ENCODE measurements around the gene PXYLP1. TPM values are rescaled to one million over a fixed set of nuclear protein-coding genes. Genes with fewer than 3 reads are reported as not detected.
"Not testable (repeated sequence)": the region's sequence is repeated elsewhere in the genome, so short reads cannot be mapped to it uniquely, and the experiment has no call there.

The PXYLP1 gene
- total RNA-seq, 2 donors from 2014 or later = 12.0 to 15.3 TPM

DNA sequence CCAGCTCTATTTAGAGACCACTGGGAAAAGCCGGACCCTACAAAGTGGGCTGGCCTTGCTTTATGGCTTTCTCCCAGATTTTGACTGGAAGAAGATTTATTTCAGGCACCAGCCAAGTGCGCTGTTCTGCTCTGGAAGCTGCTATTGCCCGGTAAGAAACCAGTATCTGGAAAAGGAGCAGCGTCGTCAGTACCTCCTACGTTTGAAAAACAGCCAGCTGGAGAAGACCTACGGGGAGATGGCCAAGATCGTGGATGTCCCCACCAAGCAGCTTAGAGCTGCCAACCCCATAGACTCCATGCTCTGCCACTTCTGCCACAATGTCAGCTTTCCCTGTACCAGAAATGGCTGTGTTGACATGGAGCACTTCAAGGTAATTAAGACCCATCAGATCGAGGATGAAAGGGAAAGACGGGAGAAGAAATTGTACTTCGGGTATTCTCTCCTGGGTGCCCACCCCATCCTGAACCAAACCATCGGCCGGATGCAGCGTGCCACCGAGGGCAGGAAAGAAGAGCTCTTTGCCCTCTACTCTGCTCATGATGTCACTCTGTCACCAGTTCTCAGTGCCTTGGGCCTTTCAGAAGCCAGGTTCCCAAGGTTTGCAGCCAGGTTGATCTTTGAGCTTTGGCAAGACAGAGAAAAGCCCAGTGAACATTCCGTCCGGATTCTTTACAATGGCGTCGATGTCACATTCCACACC, 60.9 kb downstream of the PXYLP1 start:
- H3K36me3 ChIP-seq = no peaks in the 10 kb centered on the region
- no peaks in the 10 kb centered on the region for H3K27me3 ChIP-seq (replicated peaks; ENCODE audit: insufficient read depth)
- H3K27ac ChIP-seq = no peak overlapping the region
- WGBS = 82% methylated on average over 19 of the region's 19 CpGs
- intact Hi-C loops (cut with DNase I) = no loop called here
- H3K4me1 ChIP-seq (replicated peaks) = no peaks in the 10 kb centered on the region
- no peak for TF ChIP-seq POLR2A (IDR thresholded peaks at IDR 0.05)
- TF ChIP-seq, protein P1, sequence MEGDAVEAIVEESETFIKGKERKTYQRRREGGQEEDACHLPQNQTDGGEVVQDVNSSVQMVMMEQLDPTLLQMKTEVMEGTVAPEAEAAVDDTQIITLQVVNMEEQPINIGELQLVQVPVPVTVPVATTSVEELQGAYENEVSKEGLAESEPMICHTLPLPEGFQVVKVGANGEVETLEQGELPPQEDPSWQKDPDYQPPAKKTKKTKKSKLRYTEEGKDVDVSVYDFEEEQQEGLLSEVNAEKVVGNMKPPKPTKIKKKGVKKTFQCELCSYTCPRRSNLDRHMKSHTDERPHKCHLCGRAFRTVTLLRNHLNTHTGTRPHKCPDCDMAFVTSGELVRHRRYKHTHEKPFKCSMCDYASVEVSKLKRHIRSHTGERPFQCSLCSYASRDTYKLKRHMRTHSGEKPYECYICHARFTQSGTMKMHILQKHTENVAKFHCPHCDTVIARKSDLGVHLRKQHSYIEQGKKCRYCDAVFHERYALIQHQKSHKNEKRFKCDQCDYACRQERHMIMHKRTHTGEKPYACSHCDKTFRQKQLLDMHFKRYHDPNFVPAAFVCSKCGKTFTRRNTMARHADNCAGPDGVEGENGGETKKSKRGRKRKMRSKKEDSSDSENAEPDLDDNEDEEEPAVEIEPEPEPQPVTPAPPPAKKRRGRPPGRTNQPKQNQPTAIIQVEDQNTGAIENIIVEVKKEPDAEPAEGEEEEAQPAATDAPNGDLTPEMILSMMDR (IDR thresholded peaks at IDR 0.05) = no peak
- no peak for DNase-seq (ENCODE audit: low spot score)
- no peaks in the 10 kb centered on the region for H3K9me3 ChIP-seq
- H3K4me3 ChIP-seq = no peak overlapping the region

DNA sequence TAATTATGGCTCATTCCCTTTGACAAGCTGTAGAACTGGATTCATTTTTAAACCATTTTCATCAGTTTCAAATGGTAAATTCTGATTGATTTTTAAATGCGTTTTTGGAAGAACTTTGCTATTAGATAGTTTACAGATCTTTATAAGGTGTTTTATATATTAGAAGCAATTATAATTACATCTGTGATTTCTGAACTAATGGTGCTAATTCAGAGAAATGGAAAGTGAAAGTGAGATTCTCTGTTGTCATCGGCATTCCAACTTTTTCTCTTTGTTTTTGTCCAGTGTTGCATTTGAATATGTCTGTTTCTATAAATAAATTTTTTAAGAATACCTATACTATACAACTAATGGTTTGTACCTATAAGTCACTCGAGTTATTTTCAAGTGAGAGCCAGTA, 62.7 kb downstream of the PXYLP1 start:
- H3K27ac ChIP-seq = peak overlapping the region; percentile 12 to 31
- 29% methylated on average over 3 of the region's 3 CpGs for WGBS
- DNase-seq (ENCODE audit: low spot score) = no peak
- intact Hi-C loops (cut with DNase I) = no loop called here
- no peaks in the 10 kb centered on the region for H3K27me3 ChIP-seq (replicated peaks; ENCODE audit: insufficient read depth)
- no peaks in the 10 kb centered on the region for H3K36me3 ChIP-seq
- H3K4me1 ChIP-seq (replicated peaks) = no peaks in the 10 kb centered on the region
- TF ChIP-seq, protein P1 (IDR thresholded peaks at IDR 0.05) = no peak
- TF ChIP-seq POLR2AphosphoS5 (IDR thresholded peaks at IDR 0.05) = no peak
- no peak for TF ChIP-seq POLR2A (IDR thresholded peaks at IDR 0.05)
- peak overlapping the region; percentile 11 to 18 for H3K4me3 ChIP-seq
- no peaks in the 10 kb centered on the region for H3K9me3 ChIP-seq

DNA sequence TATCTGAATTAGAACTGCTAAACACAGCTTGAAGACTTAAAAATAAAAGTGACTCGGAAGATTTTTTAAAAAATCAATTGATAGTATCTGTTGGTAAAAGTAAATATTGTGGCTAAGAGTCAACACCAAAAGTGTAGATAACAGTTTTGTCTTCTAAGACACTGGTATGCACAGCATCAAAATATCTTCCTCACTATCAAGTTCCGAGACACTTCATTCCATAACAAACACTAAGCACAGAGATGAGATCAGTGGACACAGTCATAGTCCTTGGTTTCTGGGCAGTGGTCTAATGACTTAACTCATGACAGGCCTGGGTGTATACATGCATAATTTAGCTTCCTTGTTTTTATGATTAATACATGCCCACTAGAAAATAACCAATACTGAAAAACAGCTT, 63.2 kb downstream of the PXYLP1 start:
- 12% methylated on average over 2 of the region's 2 CpGs for WGBS
- TF ChIP-seq, protein P1 (IDR thresholded peaks at IDR 0.05) = no peak
- TF ChIP-seq POLR2AphosphoS5 (IDR thresholded peaks at IDR 0.05) (no peak), POLR2A (IDR thresholded peaks at IDR 0.05) (no peak)
- Histone ChIP-seq H3K27me3 (replicated peaks; ENCODE audit: insufficient read depth) (no peaks in the 10 kb centered on the region), H3K4me1 (replicated peaks) (no peaks in the 10 kb centered on the region), H3K4me3 (peak overlapping the region; percentile 11 to 18), H3K36me3 (no peaks in the 10 kb centered on the region), H3K9me3 (no peaks in the 10 kb centered on the region), H3K27ac (peak overlapping the region; percentile 12 to 31)
- DNase-seq (ENCODE audit: low spot score) = no peak
- intact Hi-C loops (cut with DNase I) = no loop called here

DNA sequence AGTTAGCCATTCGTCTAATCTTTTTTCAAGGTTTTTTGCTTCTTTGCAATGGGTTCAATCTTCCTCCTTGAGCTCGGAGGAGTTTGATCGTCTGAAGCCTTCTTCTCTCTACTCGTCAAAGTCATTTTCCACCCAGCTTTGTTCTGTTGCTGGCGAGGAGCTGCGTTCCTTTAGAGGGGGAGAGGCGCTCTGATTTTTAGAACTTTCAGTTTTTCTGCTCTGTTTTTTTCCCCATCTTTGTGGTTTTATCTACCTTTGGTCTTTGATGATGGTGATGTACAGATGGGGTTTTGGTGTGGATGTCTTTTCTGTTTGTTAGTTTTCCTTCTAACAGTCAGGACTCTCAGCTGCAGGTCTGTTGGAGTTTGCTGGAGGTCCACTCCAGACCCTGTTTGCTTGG, 68.8 kb downstream of the PXYLP1 start:
- H3K4me1 ChIP-seq (replicated peaks); DNase-seq (ENCODE audit: low spot score); H3K9me3 ChIP-seq; H3K4me3 ChIP-seq; intact Hi-C loops (cut with DNase I); H3K27me3 ChIP-seq (replicated peaks; ENCODE audit: insufficient read depth); H3K36me3 ChIP-seq; H3K27ac ChIP-seq: not testable (repeated sequence)
- 98% methylated on average over 7 of the region's 7 CpGs for WGBS

DNA sequence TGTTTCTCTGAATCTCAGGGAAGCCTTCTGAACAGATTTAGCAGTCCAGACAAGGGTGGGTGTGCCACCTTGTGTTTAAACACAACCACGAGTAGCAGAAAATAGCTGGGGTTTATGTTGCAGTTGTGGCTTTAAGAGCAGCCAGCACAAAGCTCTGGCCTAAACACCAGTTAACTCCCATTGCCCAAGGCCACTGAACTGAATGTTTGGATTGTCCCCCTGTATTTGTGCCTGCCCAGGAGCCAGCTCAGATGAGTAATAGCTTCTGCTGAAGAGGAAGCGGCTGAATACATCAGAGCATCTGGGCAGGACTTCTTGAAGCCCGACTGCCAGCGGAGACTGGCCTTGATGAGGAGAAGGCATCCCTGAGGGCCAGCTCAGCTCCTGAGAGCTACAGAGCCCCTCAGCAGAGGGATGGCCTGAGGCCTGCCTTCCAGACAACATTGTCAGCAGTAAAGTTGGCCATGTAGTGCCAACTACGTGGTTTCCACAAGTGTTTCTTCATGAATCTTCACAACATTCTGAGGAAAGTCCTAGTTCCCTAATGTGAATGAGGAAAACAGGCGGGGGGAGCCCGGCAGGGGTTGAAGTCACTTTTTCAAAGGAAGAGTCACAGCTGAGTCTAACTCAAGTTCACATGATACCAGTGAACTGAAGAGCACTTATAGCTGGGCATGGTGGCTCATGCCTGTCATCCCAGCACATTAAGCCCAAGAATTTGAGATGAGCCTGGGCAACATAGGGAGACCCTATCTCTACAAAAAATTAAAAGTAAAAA, 70.9 kb downstream of the PXYLP1 start:
- Histone ChIP-seq H3K27me3 (replicated peaks; ENCODE audit: insufficient read depth) (no peaks in the 10 kb centered on the region), H3K4me3 (no peak overlapping the region), H3K4me1 (replicated peaks) (no peaks in the 10 kb centered on the region), H3K9me3 (no peaks in the 10 kb centered on the region), H3K27ac (no peak overlapping the region), H3K36me3 (no peaks in the 10 kb centered on the region)
- intact Hi-C loops (cut with DNase I) = no loop called here
- no peak for DNase-seq (ENCODE audit: low spot score)
- 68% methylated on average over 7 of the region's 7 CpGs for WGBS
- TF ChIP-seq, protein P1 (IDR thresholded peaks at IDR 0.05) = no peak
- no peak for TF ChIP-seq POLR2AphosphoS5 (IDR thresholded peaks at IDR 0.05)
- TF ChIP-seq POLR2A (IDR thresholded peaks at IDR 0.05) = no peak

Data from prostate gland (tissue), 2 donors.